ENCODE results near the gene ZNF532.

Gene ZNF532

GRCh38 chr18:58858591-58859468 is 5.8 kb upstream of the ZNF532 start:
- Mint-ChIP-seq H3K27me3 (peaks cover 11 to 26% of the 10 kb centered on the region in 2 donors), H3K36me3 (ENCODE audit: insufficient read depth) (peaks cover 5% of the 10 kb centered on the region), H3K4me1 (ENCODE audit: low read depth in 2 of 2) (peaks cover 5 to 6% of the 10 kb centered on the region in 2 donors), H3K4me3 (no peak overlapping the region), H3K9me3 (no peaks in the 10 kb centered on the region), H3K27ac (peak overlapping the region in 1 of 2 donors; percentile 66)
- ATAC-seq (replicated peaks), result no peak
- no peak for DNase-seq

DNA sequence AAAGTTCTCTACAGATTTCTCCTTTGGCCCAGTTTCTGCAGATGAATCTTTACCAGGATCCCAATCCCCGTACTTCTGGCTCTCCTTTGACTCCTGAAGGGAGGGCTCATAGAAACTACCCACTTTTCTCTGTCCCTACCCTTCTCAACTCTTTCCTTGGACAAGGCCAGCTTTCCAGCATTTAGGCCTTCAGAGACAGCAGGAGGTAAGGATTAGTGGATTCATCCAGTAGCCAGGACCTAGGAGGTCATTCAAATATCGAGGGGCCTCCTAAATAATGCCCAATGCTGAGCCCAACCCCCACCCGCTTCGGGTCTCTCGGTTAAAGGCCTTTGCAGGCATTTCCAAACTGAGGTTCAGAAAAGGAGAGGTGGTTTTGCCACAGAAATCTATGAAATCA is 4.8 kb upstream of the ZNF532 start:
- H3K4me3 Mint-ChIP-seq, result no peak overlapping the region
- no peak overlapping the region for H3K27ac Mint-ChIP-seq
- H3K4me1 Mint-ChIP-seq (ENCODE audit: low read depth in 2 of 2), result peaks cover 8 to 15% of the 10 kb centered on the region in 2 donors
- ATAC-seq (replicated peaks), result no peak
- H3K36me3 Mint-ChIP-seq (ENCODE audit: insufficient read depth), result peaks cover 9% of the 10 kb centered on the region
- no peak for DNase-seq
- H3K9me3 Mint-ChIP-seq, result no peaks in the 10 kb centered on the region
- H3K27me3 Mint-ChIP-seq, result peaks cover 16 to 31% of the 10 kb centered on the region in 2 donors

DNA sequence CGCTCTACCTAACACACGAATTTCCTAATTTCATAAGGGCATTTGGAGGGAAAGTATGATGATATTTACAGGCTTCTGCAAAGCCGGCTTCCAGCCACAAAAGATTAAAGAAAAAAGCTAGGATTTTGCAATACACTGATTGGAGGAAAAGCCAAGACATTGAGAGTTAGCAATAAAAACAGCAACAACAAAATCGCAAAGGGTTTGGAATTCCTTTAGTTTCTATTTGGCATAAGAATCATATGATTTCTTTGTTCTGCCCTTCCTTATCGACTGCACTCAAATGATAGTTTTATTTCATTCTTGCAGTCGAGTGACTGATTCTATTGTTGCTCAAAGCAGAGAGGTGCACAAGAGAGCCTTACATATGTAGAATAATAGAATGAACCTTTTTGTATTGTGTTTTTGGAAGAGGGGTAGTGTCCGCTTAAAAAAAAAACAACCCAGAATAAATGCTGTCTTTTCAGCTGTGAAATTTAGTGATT is 3.9 kb upstream of the ZNF532 start:
- Mint-ChIP-seq H3K9me3 (no peaks in the 10 kb centered on the region), H3K4me3 (no peak overlapping the region), H3K36me3 (ENCODE audit: insufficient read depth) (peaks cover 7% of the 10 kb centered on the region), H3K27ac (peak overlapping the region in 1 of 2 donors; percentile 17), H3K4me1 (ENCODE audit: low read depth in 2 of 2) (peaks cover 11 to 24% of the 10 kb centered on the region in 2 donors), H3K27me3 (peaks cover 21 to 40% of the 10 kb centered on the region in 2 donors)
- DNase-seq (no peak), ATAC-seq (replicated peaks) (no peak)

GRCh38 chr18:58861353-58861752 is 3.3 kb upstream of the ZNF532 start:
- peaks cover 7% of the 10 kb centered on the region for H3K36me3 Mint-ChIP-seq (ENCODE audit: insufficient read depth)
- H3K4me3 Mint-ChIP-seq, result peak overlapping the region in 1 of 2 donors; percentile 40
- H3K9me3 Mint-ChIP-seq, result no peaks in the 10 kb centered on the region
- peaks cover 21 to 44% of the 10 kb centered on the region in 2 donors for H3K27me3 Mint-ChIP-seq
- peak overlapping the region in 1 of 2 donors; percentile 17 for H3K27ac Mint-ChIP-seq
- DNase-seq (no peak), ATAC-seq (replicated peaks) (no peak)
- peaks cover 11 to 27% of the 10 kb centered on the region in 2 donors for H3K4me1 Mint-ChIP-seq (ENCODE audit: low read depth in 2 of 2)

DNA sequence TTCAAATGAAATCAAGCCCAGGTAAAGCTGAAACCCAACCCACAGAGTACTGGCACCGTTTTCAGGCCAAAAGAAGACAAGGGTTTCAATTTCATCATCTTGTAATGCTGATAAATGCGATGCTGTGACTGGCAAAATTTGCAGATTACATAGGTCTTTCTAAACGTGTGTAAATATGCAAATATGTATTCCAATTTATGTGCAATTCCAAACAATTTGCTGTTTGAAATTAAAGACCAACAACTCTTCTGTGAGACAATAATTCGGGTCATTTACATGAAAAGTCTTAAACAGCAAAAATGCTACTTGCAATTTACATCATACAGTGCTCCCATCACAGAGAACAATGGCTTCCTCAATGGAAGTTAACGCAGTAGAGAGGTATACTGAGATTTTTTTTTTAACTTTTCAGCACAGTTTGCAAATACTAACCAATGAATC is 2.8 kb upstream of the ZNF532 start:
- Mint-ChIP-seq H3K4me3 (peak overlapping the region; percentile 67 to 73), H3K27ac (peak overlapping the region in 1 of 2 donors; percentile 17), H3K27me3 (peaks cover 21 to 44% of the 10 kb centered on the region in 2 donors), H3K36me3 (ENCODE audit: insufficient read depth) (peaks cover 7% of the 10 kb centered on the region), H3K4me1 (ENCODE audit: low read depth in 2 of 2) (peaks cover 11 to 27% of the 10 kb centered on the region in 2 donors), H3K9me3 (no peaks in the 10 kb centered on the region)
- no peak for DNase-seq
- no peak for ATAC-seq (replicated peaks)

DNA sequence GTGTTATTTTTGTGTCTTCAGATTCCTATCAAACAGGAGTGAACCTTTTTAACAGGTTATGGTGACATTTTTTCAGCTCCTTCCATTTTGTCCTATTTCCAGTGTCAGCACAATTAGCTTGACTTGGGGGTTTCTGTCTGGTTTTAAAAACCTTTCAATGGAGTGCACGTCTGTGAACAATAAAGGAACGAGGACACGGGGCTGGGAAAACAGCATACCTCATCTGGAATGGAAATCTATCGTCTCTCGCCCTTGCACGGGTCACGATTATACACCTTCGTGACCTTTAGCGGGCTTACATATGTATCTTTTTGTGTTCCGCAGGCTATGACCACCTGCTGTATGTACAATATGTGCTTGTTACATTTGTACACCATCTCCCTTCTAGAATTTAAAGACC is 2.3 kb upstream of the ZNF532 start:
- Mint-ChIP-seq H3K36me3 (ENCODE audit: insufficient read depth) (peaks cover 7% of the 10 kb centered on the region), H3K4me3 (peak overlapping the region; percentile 67 to 73), H3K9me3 (no peaks in the 10 kb centered on the region), H3K27ac (peak overlapping the region; percentile 93 to 97), H3K4me1 (ENCODE audit: low read depth in 2 of 2) (peaks cover 13 to 30% of the 10 kb centered on the region in 2 donors), H3K27me3 (peaks cover 25 to 48% of the 10 kb centered on the region in 2 donors)
- ATAC-seq (replicated peaks) (no peak), DNase-seq (no peak)

- Mint-ChIP-seq H3K36me3 (ENCODE audit: insufficient read depth) (peaks cover 7% of the 10 kb centered on the region), H3K27ac (peak overlapping the region; percentile 93 to 97), H3K4me3 (peak overlapping the region; percentile 67 to 73), H3K27me3 (peaks cover 31 to 51% of the 10 kb centered on the region in 2 donors), H3K4me1 (ENCODE audit: low read depth in 2 of 2) (peaks cover 13 to 30% of the 10 kb centered on the region in 2 donors), H3K9me3 (no peaks in the 10 kb centered on the region)
- peak in 1 of 3 experiments; percentile 48 for DNase-seq
- ATAC-seq (replicated peaks), result peak; percentile 48
Observed at GRCh38 chr18:58862851-58863538, 1.7 kb upstream of the ZNF532 start.

GRCh38 chr18:58863539-58864145 is 1.0 kb upstream of the ZNF532 start:
- peak; percentile 65 for ATAC-seq (replicated peaks)
- H3K27ac Mint-ChIP-seq, result peak overlapping the region; percentile 93 to 97
- DNase-seq, result peak in 2 of 3 experiments; percentile 19 to 27
- peaks cover 13 to 30% of the 10 kb centered on the region in 2 donors for H3K4me1 Mint-ChIP-seq (ENCODE audit: low read depth in 2 of 2)
- H3K4me3 Mint-ChIP-seq, result peak overlapping the region; percentile 66 to 73
- peaks cover 7% of the 10 kb centered on the region for H3K36me3 Mint-ChIP-seq (ENCODE audit: insufficient read depth)
- H3K9me3 Mint-ChIP-seq, result no peaks in the 10 kb centered on the region
- peaks cover 28 to 44% of the 10 kb centered on the region in 2 donors for H3K27me3 Mint-ChIP-seq

- H3K36me3 Mint-ChIP-seq (ENCODE audit: insufficient read depth), result peaks cover 4% of the 10 kb centered on the region
- H3K9me3 Mint-ChIP-seq, result no peaks in the 10 kb centered on the region
- no peak for DNase-seq
- H3K4me1 Mint-ChIP-seq (ENCODE audit: low read depth in 2 of 2), result peaks cover 13 to 32% of the 10 kb centered on the region in 2 donors
- peak overlapping the region; percentile 24 to 65 for H3K4me3 Mint-ChIP-seq
- peak overlapping the region; percentile 93 to 97 for H3K27ac Mint-ChIP-seq
- no peak for ATAC-seq (replicated peaks)
- peaks cover 24 to 40% of the 10 kb centered on the region in 2 donors for H3K27me3 Mint-ChIP-seq
Observed at GRCh38 chr18:58865033-58865590, 435 bp downstream of the ZNF532 start.

GRCh38 chr18:58865701-58866065 is 1.0 kb downstream of the ZNF532 start:
- H3K36me3 Mint-ChIP-seq (ENCODE audit: insufficient read depth), result peaks cover 4% of the 10 kb centered on the region

DNA sequence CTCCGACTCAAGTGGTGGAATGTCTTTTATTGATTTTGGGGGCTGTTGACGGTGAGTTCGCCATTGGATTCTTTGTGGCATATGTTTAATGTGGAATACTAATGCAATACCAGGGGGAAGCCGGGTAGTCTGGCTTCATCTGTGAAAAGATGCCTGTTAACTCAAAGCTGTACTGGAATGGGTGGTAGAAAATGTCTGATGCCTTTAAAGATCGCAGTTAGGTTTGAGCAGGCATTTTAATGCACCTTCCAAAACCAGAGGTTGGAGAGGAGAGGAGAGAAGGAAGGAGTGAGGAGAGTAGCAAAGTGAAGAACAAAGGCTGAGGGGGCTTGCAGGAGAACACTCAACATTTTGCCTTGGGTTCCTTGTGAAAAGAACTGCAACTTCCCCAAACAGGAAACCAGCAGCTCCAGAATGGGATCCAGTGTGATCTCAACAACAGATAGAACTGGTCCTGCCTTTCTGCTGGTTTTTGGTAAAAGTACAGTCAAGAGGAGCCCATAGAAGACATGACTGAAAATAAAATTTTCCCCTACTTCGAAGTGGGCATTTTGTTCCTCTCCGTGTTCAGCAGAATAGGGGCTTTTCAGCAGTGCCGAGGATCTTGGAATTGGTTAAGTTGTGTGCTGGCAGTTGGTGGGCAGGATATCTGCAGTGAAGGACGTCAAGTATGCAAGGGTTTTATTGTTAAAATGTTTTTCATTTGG is 1.5 kb downstream of the ZNF532 start:
- Mint-ChIP-seq H3K4me1 (ENCODE audit: low read depth in 2 of 2) (peaks cover 15 to 35% of the 10 kb centered on the region in 2 donors), H3K27me3 (peaks cover 33 to 47% of the 10 kb centered on the region in 2 donors), H3K9me3 (no peaks in the 10 kb centered on the region), H3K36me3 (ENCODE audit: insufficient read depth) (peaks cover 4% of the 10 kb centered on the region), H3K27ac (peak overlapping the region in 1 of 2 donors; percentile 52), H3K4me3 (no peak overlapping the region)
- ATAC-seq (replicated peaks), result no peak
- no peak for DNase-seq

More at GRCh38 chr18:58865701-58866065, 1.0 kb downstream of the ZNF532 start:
- no peaks in the 10 kb centered on the region for H3K9me3 Mint-ChIP-seq
- peaks cover 30 to 46% of the 10 kb centered on the region in 2 donors for H3K27me3 Mint-ChIP-seq
- peaks cover 15 to 35% of the 10 kb centered on the region in 2 donors for H3K4me1 Mint-ChIP-seq (ENCODE audit: low read depth in 2 of 2)
- H3K27ac Mint-ChIP-seq, result peak overlapping the region in 1 of 2 donors; percentile 52
- no peak overlapping the region for H3K4me3 Mint-ChIP-seq
- ATAC-seq (replicated peaks) (no peak), DNase-seq (no peak)

DNA sequence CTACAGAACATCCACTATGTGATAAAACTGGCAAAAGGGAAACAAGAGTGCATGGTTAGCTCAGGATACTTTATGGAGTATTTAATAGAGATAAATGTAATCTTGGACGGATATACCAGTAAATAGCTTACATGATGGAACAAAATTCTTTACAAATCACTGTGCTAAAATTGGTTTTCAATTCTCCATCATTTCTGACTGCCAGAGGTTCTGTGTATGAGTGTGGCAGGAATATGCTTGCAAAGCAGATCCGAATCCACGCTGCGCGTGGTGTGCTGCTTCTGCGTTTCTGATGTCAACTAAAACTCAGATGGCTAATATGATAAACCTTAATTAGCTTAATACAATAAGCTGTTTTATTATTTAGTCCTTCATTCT is 2.1 kb downstream of the ZNF532 start:
- peaks cover 15 to 40% of the 10 kb centered on the region in 2 donors for H3K4me1 Mint-ChIP-seq (ENCODE audit: low read depth in 2 of 2)
- H3K9me3 Mint-ChIP-seq, result no peaks in the 10 kb centered on the region
- DNase-seq (no peak), ATAC-seq (replicated peaks) (no peak)
- peaks cover 33 to 47% of the 10 kb centered on the region in 2 donors for H3K27me3 Mint-ChIP-seq
- H3K36me3 Mint-ChIP-seq (ENCODE audit: insufficient read depth), result peaks cover 4% of the 10 kb centered on the region
- peak overlapping the region in 1 of 2 donors; percentile 44 for H3K27ac Mint-ChIP-seq
- H3K4me3 Mint-ChIP-seq, result no peak overlapping the region
